ENCODE measurements around the gene SSH3. TPM values are rescaled to one million over a fixed set of nuclear protein-coding genes. Genes with fewer than 3 reads are reported as not detected.

The SSH3 gene
- total RNA-seq, 1 experiment from 2014 or later: 57.8 TPM

GRCh38 chr11:67353317-67354074, 50.2 kb downstream of the SSH3 start, which contains the start of gene POLD4:
POLD4 (minus strand) TSS chr11:67353546; CDS start chr11:67353399, 147 bp downstream.
- Histone ChIP-seq H3K27me3 (ENCODE audit: insufficient read depth, low read length) (no peaks in the 10 kb centered on the region), H3K9ac (ENCODE audit: low read length) (peak within 1 kb of the TSS; percentile 84), H3K9me3 (ENCODE audit: control insufficient read depth in 1 of 2, insufficient read depth in 1 of 2, low read depth in 1 of 2, low read length in 2 of 2) (no peaks in the 10 kb centered on the region), H3K79me2 (ENCODE audit: insufficient read depth, low read length) (peaks cover 10% of the 10 kb centered on the region; the same call in 1 of the 2 replicates), H3K9me2 (ENCODE audit: insufficient read depth) (no peaks in the 10 kb centered on the region), H3K4me2 (ENCODE audit: low read length) (peak within 1 kb of the TSS; percentile 93), H3K4me3 (replicated peaks in 1 of 2; ENCODE audit: low read depth in 1 of 2, low read length in 2 of 2) (peak within 1 kb of the TSS; percentile 79 to 86), H3K36me3 (ENCODE audit: control insufficient read depth in 1 of 2, insufficient read depth in 2 of 2, low read length in 2 of 2) (no peaks in the 10 kb centered on the region), H3K4me1 (ENCODE audit: control insufficient read depth in 1 of 2, insufficient read depth in 2 of 2, low read length in 2 of 2) (peaks cover 55 to 81% of the 10 kb centered on the region in 2 experiments), H3K27ac (ENCODE audit: low read depth, low read length) (peak within 1 kb of the TSS; percentile 95), H4K20me1 (ENCODE audit: insufficient read depth) (no peaks in the 10 kb centered on the region), H2AFZ (ENCODE audit: low read depth, low read length, poor library complexity, severe bottlenecking) (no peak within 1 kb of the TSS)
- peak; percentile 72 for ATAC-seq
- TF ChIP-seq CEBPB (IDR thresholded peaks at IDR 0.05; ENCODE audit: low read depth): no peak
- TF ChIP-seq POLR2A (IDR thresholded peaks at IDR 0.05; ENCODE audit: borderline replicate concordance, extremely low read depth, insufficient read depth, insufficient read length): peak; percentile 47
- TF ChIP-seq EZH2phosphoT487 (IDR thresholded peaks at IDR 0.05; ENCODE audit: borderline replicate concordance): no peak
- TF ChIP-seq SRF (IDR thresholded peaks at IDR 0.05; ENCODE audit: low read depth): no peak
- TF ChIP-seq, protein P1, sequence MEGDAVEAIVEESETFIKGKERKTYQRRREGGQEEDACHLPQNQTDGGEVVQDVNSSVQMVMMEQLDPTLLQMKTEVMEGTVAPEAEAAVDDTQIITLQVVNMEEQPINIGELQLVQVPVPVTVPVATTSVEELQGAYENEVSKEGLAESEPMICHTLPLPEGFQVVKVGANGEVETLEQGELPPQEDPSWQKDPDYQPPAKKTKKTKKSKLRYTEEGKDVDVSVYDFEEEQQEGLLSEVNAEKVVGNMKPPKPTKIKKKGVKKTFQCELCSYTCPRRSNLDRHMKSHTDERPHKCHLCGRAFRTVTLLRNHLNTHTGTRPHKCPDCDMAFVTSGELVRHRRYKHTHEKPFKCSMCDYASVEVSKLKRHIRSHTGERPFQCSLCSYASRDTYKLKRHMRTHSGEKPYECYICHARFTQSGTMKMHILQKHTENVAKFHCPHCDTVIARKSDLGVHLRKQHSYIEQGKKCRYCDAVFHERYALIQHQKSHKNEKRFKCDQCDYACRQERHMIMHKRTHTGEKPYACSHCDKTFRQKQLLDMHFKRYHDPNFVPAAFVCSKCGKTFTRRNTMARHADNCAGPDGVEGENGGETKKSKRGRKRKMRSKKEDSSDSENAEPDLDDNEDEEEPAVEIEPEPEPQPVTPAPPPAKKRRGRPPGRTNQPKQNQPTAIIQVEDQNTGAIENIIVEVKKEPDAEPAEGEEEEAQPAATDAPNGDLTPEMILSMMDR (IDR thresholded peaks at IDR 0.05 in 2 of 3, conservative IDR thresholded peaks at IDR 0.05 in 1 of 3; ENCODE audit: borderline replicate concordance in 1 of 3, insufficient read depth in 1 of 3, low read depth in 2 of 3, low read length in 2 of 3): no peak
- no peak for TF ChIP-seq EZH2 (IDR thresholded peaks at IDR 0.05)
- peak; percentile 79 for TF ChIP-seq POLR2AphosphoS5 (IDR thresholded peaks at IDR 0.05; ENCODE audit: low read depth, low read length)
- no peak for TF ChIP-seq CBX3 (IDR thresholded peaks at IDR 0.05; ENCODE audit: low read depth)
- TF ChIP-seq, protein P2, sequence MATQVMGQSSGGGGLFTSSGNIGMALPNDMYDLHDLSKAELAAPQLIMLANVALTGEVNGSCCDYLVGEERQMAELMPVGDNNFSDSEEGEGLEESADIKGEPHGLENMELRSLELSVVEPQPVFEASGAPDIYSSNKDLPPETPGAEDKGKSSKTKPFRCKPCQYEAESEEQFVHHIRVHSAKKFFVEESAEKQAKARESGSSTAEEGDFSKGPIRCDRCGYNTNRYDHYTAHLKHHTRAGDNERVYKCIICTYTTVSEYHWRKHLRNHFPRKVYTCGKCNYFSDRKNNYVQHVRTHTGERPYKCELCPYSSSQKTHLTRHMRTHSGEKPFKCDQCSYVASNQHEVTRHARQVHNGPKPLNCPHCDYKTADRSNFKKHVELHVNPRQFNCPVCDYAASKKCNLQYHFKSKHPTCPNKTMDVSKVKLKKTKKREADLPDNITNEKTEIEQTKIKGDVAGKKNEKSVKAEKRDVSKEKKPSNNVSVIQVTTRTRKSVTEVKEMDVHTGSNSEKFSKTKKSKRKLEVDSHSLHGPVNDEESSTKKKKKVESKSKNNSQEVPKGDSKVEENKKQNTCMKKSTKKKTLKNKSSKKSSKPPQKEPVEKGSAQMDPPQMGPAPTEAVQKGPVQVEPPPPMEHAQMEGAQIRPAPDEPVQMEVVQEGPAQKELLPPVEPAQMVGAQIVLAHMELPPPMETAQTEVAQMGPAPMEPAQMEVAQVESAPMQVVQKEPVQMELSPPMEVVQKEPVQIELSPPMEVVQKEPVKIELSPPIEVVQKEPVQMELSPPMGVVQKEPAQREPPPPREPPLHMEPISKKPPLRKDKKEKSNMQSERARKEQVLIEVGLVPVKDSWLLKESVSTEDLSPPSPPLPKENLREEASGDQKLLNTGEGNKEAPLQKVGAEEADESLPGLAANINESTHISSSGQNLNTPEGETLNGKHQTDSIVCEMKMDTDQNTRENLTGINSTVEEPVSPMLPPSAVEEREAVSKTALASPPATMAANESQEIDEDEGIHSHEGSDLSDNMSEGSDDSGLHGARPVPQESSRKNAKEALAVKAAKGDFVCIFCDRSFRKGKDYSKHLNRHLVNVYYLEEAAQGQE (IDR thresholded peaks at IDR 0.05; ENCODE audit: low read depth): no peak
- no peak for TF ChIP-seq JUND (IDR thresholded peaks at IDR 0.05)
- peak; percentile 70 for TF ChIP-seq TCF7L2 (IDR thresholded peaks at IDR 0.05; ENCODE audit: borderline replicate concordance, extremely low read depth, insufficient read depth, insufficient read length)
- TF ChIP-seq RAD21 (IDR thresholded peaks at IDR 0.05; ENCODE audit: low read depth): no peak
- no peak for TF ChIP-seq SIN3A (IDR thresholded peaks at IDR 0.05; ENCODE audit: low read depth)
- peak; percentile 73 for TF ChIP-seq YY1 (IDR thresholded peaks at IDR 0.05; ENCODE audit: extremely low read depth, insufficient replicate concordance, low read depth, low read length)
- CTCF ChIA-PET: interaction anchor here (1.2 to 16.6 kb wide), 5 partner anchors 8 to 48 kb away, joined by 3 to 456 read pairs (median 9); partner anchors contain the start of genes CLCF1 and PPP1CA
- RAD21 ChIA-PET (ENCODE audit: low non-redundant PET in 1 of 2, low total read pairs in 2 of 2, uncharacterized antibody in 2 of 2, unreplicated experiment in 2 of 2): interaction anchor here (1.1 to 6.0 kb wide), 3 partner anchors 27 to 29 kb away, joined by 3 to 76 read pairs (median 6); no protein-coding TSS in a partner anchor
- BruUV-seq (replicated peaks): no TSS peak
- POLR2A ChIA-PET: interaction anchor here (0.9 to 8.1 kb wide), 7 partner anchors 8 to 51 kb away, joined by 3 to 210 read pairs (median 4); partner anchors contain the start of genes CLCF1, PPP1CA and RAD9A
- intact Hi-C loops (cut with micrococcal nuclease): loop anchor here (5.0 kb wide), 1 partner anchor 114 kb away; the partner anchor contains the start of gene TMEM134
- DNase-seq (ENCODE audit: low read depth, low spot score): no peak

Data from HCT116 (cell line).